ENCODE data around the gene DIDO1. TPM values are rescaled to one million over a fixed set of nuclear protein-coding genes. Genes with fewer than 3 reads are reported as not detected.

DIDO1 gene
- total RNA-seq, 2 experiments from 2014 or later, result 51.9 to 54.3 TPM

DNA sequence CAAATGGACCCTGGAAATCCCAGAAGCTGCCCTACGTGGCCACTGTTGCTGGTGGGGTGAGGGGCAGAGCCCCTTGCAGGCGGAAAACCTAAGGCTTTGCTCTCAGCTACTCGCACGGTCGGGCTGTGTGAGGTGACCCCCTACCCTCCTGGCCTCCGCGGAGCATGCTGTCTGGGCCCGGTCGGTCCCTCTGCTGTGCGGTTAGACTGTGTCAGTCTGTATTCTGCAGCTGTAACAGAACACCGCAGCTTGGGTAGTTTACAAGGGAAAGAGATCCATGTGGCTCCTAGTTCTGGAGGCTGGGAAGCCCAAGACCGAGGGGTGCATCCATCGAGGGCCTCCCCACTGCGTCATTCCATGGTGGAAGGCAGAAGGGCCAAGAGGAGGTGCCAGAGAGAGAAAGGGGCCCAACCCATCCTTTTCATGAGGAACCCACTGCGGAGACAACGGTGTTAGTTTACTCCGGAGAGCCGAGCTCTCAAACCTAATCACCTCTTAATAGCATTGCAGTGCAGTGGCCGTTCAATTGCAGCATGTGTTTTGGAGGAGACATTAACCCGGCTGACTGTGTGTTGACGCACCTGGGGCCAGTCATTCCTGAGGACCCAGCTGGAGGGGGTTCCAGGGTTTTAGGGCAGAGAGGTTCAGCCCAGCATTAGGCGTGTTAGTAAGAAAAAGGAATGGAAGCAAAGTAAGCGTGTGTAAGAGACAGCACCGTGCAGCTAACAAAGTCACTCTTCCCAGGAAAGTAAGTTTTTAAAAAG lies 91.2 kb downstream of the DIDO1 start:
- Mint-ChIP-seq H3K27ac (no peak overlapping the region), H3K4me1 (ENCODE audit: low read depth) (peaks cover 14% of the 10 kb centered on the region), H3K9me3 (no peaks in the 10 kb centered on the region), H3K36me3 (ENCODE audit: low read depth) (no peaks in the 10 kb centered on the region), H3K27me3 (no peaks in the 10 kb centered on the region), H3K4me3 (no peak overlapping the region)
- Histone ChIP-seq H3K4me1 (ENCODE audit: insufficient read depth, low read length) (peaks cover 8% of the 10 kb centered on the region), H3K27me3 (ENCODE audit: control insufficient read depth in 1 of 2, insufficient read depth in 2 of 2, low read length in 2 of 2) (no peaks in the 10 kb centered on the region), H3K27ac (ENCODE audit: low read depth in 1 of 2, low read length in 2 of 2) (no peak overlapping the region), H3K4me3 (ENCODE audit: low read length) (no peak overlapping the region), H3K9me3 (ENCODE audit: control insufficient read depth in 1 of 2, insufficient read depth in 1 of 2, low read length in 2 of 2) (no peaks in the 10 kb centered on the region), H3K36me3 (ENCODE audit: insufficient read depth, low read length) (no peaks in the 10 kb centered on the region)
- TF ChIP-seq, protein P1, sequence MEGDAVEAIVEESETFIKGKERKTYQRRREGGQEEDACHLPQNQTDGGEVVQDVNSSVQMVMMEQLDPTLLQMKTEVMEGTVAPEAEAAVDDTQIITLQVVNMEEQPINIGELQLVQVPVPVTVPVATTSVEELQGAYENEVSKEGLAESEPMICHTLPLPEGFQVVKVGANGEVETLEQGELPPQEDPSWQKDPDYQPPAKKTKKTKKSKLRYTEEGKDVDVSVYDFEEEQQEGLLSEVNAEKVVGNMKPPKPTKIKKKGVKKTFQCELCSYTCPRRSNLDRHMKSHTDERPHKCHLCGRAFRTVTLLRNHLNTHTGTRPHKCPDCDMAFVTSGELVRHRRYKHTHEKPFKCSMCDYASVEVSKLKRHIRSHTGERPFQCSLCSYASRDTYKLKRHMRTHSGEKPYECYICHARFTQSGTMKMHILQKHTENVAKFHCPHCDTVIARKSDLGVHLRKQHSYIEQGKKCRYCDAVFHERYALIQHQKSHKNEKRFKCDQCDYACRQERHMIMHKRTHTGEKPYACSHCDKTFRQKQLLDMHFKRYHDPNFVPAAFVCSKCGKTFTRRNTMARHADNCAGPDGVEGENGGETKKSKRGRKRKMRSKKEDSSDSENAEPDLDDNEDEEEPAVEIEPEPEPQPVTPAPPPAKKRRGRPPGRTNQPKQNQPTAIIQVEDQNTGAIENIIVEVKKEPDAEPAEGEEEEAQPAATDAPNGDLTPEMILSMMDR (IDR thresholded peaks at IDR 0.05), result no peak
- POLR2A ChIA-PET, result no interaction called here
- intact Hi-C loops (cut with DNase I, micrococcal nuclease), result no loop called here
- DNase-seq (no peak), ATAC-seq (ENCODE audit: poor library complexity) (no peak)
- CTCF ChIA-PET, result interaction anchor here (0.6 kb wide), 1 partner anchor 26 kb away, joined by 4 read pairs; no protein-coding TSS in a partner anchor

DNA sequence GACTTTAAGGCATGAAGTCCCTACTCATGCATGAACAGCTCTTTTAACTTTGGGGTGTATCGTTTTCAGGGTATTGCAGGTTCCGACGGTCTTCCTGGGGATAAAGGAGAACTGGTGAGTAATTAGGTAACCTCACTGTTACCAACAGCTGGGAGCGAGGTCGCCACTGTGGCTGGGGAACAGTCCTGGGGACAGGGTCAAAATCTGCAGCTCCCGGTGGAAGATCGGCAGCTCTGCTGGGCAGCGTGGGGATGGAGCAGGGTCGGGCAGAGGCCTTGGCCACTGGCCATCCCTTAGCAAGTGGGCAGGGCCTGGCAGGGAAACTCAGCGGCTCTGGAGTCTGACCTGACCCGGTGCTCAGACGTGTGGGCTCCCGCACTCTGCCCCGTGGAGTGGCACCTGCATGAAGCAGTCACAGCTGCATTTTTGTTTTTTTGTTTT lies 93.3 kb downstream of the DIDO1 start:
- ChIA-PET POLR2A (no interaction called here), CTCF (no interaction called here)
- intact Hi-C loops (cut with DNase I, micrococcal nuclease), result no loop called here
- no peak overlapping the region for H3K27ac ChIP-seq (ENCODE audit: low read depth in 1 of 2, low read length in 2 of 2)
- no peaks in the 10 kb centered on the region for H3K27me3 Mint-ChIP-seq
- no peak overlapping the region for H3K4me3 ChIP-seq (ENCODE audit: low read length)
- no peaks in the 10 kb centered on the region for H3K9me3 Mint-ChIP-seq
- H3K9me3 ChIP-seq (ENCODE audit: control insufficient read depth in 1 of 2, insufficient read depth in 1 of 2, low read length in 2 of 2), result no peaks in the 10 kb centered on the region
- ATAC-seq (ENCODE audit: poor library complexity) (peak; percentile 17), DNase-seq (no peak)
- H3K4me1 ChIP-seq (ENCODE audit: insufficient read depth, low read length), result peaks cover 8% of the 10 kb centered on the region
- H3K27ac Mint-ChIP-seq, result no peak overlapping the region
- H3K36me3 Mint-ChIP-seq (ENCODE audit: low read depth), result no peaks in the 10 kb centered on the region
- no peaks in the 10 kb centered on the region for H3K27me3 ChIP-seq (ENCODE audit: control insufficient read depth in 1 of 2, insufficient read depth in 2 of 2, low read length in 2 of 2)
- no peak overlapping the region for H3K4me3 Mint-ChIP-seq
- H3K36me3 ChIP-seq (ENCODE audit: insufficient read depth, low read length), result no peaks in the 10 kb centered on the region
- TF ChIP-seq, protein P1 (IDR thresholded peaks at IDR 0.05), result no peak
- peaks cover 14% of the 10 kb centered on the region for H3K4me1 Mint-ChIP-seq (ENCODE audit: low read depth)

DNA sequence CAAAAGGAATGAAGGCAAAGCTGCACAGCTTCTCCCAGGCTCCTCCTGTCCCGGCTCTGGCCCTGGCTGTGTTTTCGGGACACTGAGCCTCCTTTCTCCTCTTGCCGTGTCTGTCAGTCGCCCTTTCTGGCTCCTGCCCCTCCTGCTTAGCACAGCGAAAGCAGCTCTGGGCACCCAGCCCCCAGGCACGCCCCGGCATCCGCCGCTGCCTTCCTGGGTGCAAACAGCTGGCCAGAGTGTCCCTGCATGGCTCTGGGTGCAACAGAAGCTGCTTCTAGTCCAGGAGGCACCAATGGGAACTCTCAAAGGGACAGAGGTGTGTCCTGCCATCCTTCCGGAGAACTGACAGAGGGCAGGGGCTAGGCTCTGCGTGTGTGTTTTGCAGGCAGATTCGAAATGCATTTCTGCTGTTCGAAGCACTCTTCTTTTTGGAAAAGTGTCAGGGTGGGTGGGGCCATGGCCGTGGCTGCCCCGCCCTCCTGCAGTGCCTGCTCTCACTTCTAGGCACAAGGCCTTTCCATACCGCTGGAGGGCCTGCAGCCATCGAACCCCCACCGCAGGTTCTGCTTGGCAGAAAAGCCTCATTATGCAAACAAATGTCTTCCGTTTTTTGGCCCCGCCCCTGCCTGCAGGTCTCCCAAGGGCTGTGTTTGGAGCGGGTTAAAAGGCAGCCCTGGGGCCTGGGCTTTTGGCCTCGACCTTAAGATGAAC lies 93.9 kb downstream of the DIDO1 start:
- Histone ChIP-seq H3K27ac (ENCODE audit: low read depth in 1 of 2, low read length in 2 of 2) (no peak overlapping the region), H3K9me3 (ENCODE audit: control insufficient read depth in 1 of 2, insufficient read depth in 1 of 2, low read length in 2 of 2) (no peaks in the 10 kb centered on the region), H3K4me3 (ENCODE audit: low read length) (no peak overlapping the region), H3K36me3 (ENCODE audit: insufficient read depth, low read length) (no peaks in the 10 kb centered on the region), H3K27me3 (ENCODE audit: control insufficient read depth in 1 of 2, insufficient read depth in 2 of 2, low read length in 2 of 2) (no peaks in the 10 kb centered on the region), H3K4me1 (ENCODE audit: insufficient read depth, low read length) (peaks cover 8% of the 10 kb centered on the region)
- H3K27ac Mint-ChIP-seq, result no peak overlapping the region
- CTCF ChIA-PET, result no interaction called here
- ATAC-seq (ENCODE audit: poor library complexity) (peak; percentile 46), DNase-seq (peak in 5 of 14 experiments; percentile 25 to 64 (median 38))
- no peaks in the 10 kb centered on the region for H3K27me3 Mint-ChIP-seq
- intact Hi-C loops (cut with DNase I, micrococcal nuclease), result no loop called here
- peaks cover 14% of the 10 kb centered on the region for H3K4me1 Mint-ChIP-seq (ENCODE audit: low read depth)
- H3K9me3 Mint-ChIP-seq, result no peaks in the 10 kb centered on the region
- H3K36me3 Mint-ChIP-seq (ENCODE audit: low read depth), result no peaks in the 10 kb centered on the region
- POLR2A ChIA-PET, result no interaction called here
- peak overlapping the region; percentile 27 for H3K4me3 Mint-ChIP-seq
- TF ChIP-seq, protein P1 (IDR thresholded peaks at IDR 0.05), result no peak
